WTC11 (cell line): ENCODE results near the gene IL34. TPM values are rescaled to one million over a fixed set of nuclear protein-coding genes. Genes with fewer than 3 reads are reported as not detected.

ENCODE experiments used
- ATAC-seq: fragments of 200-7000 bp; cut with Tn5 transposase; 2 replicates; pipeline ENCODE4 v1.10.0; 2021; ENCODE audit warnings: mild to moderate bottlenecking, moderate library complexity
- CTCF ChIA-PET: fragments of 300-600 bp; sonication (Branson Sonifier 250); formaldehyde crosslinking; loops from one replicate; lab custom pipeline; 2021; ENCODE audit warnings: antibody characterized with exemption; lab: Charles Lee
- POLR2A ChIA-PET: fragments of 350-600 bp; sonication (Branson Sonifier 250); formaldehyde crosslinking; loops from one replicate; lab custom pipeline; 2021; ENCODE audit warnings: antibody characterized with exemption; lab: Charles Lee
- DNase-seq: peaks from one replicate; pipeline ENCODE4 v3.0.0; 2021; ENCODE audit warnings: low spot score
- H3K27ac Mint-ChIP-seq: 2 replicates; pipeline ENCODE4 v1.8.0; 2021; ENCODE audit warnings: mixed read lengths
- H3K27me3 Mint-ChIP-seq: 2 replicates; pipeline ENCODE4 v1.8.0; 2021; ENCODE audit warnings: low read depth, mild to moderate bottlenecking, moderate library complexity, mixed read lengths
- H3K36me3 Mint-ChIP-seq: 2 replicates; pipeline ENCODE4 v1.8.0; 2021; ENCODE audit warnings: mixed read lengths
- H3K4me1 Mint-ChIP-seq: 2 replicates; pipeline ENCODE4 v1.8.0; 2022; ENCODE audit warnings: mixed read lengths
- H3K4me3 Mint-ChIP-seq: 2 replicates; pipeline ENCODE4 v1.8.0; 2021; ENCODE audit warnings: mild to moderate bottlenecking, moderate library complexity, mixed read lengths
- H3K9me3 Mint-ChIP-seq: 2 replicates; pipeline ENCODE4 v1.8.0; 2021; ENCODE audit warnings: mixed read lengths
- ELF4 ChIP-seq: sonication (generic); formaldehyde crosslinking; IDR thresholded peaks from 2 replicates; pipeline ENCODE4 v1.8.1; 2022; ENCODE audit warnings: low read depth, mild to moderate bottlenecking, moderate library complexity, missing genetic modification reagents
- ETV6 ChIP-seq: sonication (generic); formaldehyde crosslinking; IDR thresholded peaks from 2 replicates; pipeline ENCODE4 v1.8.1; 2022; ENCODE audit warnings: mild to moderate bottlenecking, missing genetic modification reagents
- FOXP1 ChIP-seq: sonication (generic); formaldehyde crosslinking; IDR thresholded peaks from 2 replicates; pipeline ENCODE4 v1.8.0; 2022; ENCODE audit warnings: missing genetic modification reagents, mild to moderate bottlenecking, moderate library complexity, borderline replicate concordance
- GABPB1 ChIP-seq: sonication (generic); formaldehyde crosslinking; IDR thresholded peaks from 2 replicates; pipeline ENCODE4 v1.8.1; 2023; ENCODE audit warnings: mild to moderate bottlenecking, missing genetic modification reagents
- JUN ChIP-seq: sonication (generic); formaldehyde crosslinking; IDR thresholded peaks from 2 replicates; pipeline ENCODE4 v1.8.0; 2023; ENCODE audit warnings: mild to moderate bottlenecking, missing genetic modification reagents
- NFYB ChIP-seq: sonication (generic); formaldehyde crosslinking; conservative IDR thresholded peaks from 2 replicates; pipeline ENCODE4 v1.8.0; 2022; ENCODE audit warnings: low read depth, missing genetic modification reagents
- OVOL2 ChIP-seq: fragments of 250-450 bp; sonication (Bioruptor Pico); IDR thresholded peaks from 2 replicates; pipeline ENCODE4 v1.9.0; 2021; ENCODE audit warnings: mild to moderate bottlenecking, borderline replicate concordance
- PRRX2 ChIP-seq: fragments of 250-450 bp; sonication (Bioruptor Pico); IDR thresholded peaks from 2 replicates; pipeline ENCODE4 v1.8.0; 2021; ENCODE audit warnings: mild to moderate bottlenecking
- ZNF121 ChIP-seq: sonication (generic); formaldehyde crosslinking; IDR thresholded peaks from 2 replicates; pipeline ENCODE4 v1.8.0; 2023; ENCODE audit warnings: missing genetic modification reagents
- total RNA-seq: library from RNA; stranded (reverse); gene quantifications from 3 replicates; pipeline ENCODE4 v1.2.3, GENCODE V29; 2021
- TF ChIP-seq, protein P1 (sequence below): sonication (generic); formaldehyde crosslinking; IDR thresholded peaks from 2 replicates; pipeline ENCODE4 v1.8.1; 2022; ENCODE audit warnings: low read depth, missing genetic modification reagents, borderline replicate concordance
- TF ChIP-seq, protein P2 (sequence below): sonication (generic); formaldehyde crosslinking; IDR thresholded peaks from 2 replicates; pipeline ENCODE4 v1.8.0; 2022; ENCODE audit warnings: mild to moderate bottlenecking, missing genetic modification reagents
- TF ChIP-seq, protein P3 (sequence below): sonication (generic); formaldehyde crosslinking; IDR thresholded peaks from 2 replicates; pipeline ENCODE4 v1.8.0; 2022; ENCODE audit warnings: mild to moderate bottlenecking, missing genetic modification reagents
- TF ChIP-seq, protein P4 (sequence below): fragments of 250-450 bp; sonication (Bioruptor Pico); IDR thresholded peaks from 2 replicates; pipeline ENCODE4 v1.9.0; 2021; ENCODE audit warnings: mild to moderate bottlenecking, borderline replicate concordance

IL34 gene
- total RNA-seq, 1 experiment from 2014 or later, result 8.8 TPM

DNA sequence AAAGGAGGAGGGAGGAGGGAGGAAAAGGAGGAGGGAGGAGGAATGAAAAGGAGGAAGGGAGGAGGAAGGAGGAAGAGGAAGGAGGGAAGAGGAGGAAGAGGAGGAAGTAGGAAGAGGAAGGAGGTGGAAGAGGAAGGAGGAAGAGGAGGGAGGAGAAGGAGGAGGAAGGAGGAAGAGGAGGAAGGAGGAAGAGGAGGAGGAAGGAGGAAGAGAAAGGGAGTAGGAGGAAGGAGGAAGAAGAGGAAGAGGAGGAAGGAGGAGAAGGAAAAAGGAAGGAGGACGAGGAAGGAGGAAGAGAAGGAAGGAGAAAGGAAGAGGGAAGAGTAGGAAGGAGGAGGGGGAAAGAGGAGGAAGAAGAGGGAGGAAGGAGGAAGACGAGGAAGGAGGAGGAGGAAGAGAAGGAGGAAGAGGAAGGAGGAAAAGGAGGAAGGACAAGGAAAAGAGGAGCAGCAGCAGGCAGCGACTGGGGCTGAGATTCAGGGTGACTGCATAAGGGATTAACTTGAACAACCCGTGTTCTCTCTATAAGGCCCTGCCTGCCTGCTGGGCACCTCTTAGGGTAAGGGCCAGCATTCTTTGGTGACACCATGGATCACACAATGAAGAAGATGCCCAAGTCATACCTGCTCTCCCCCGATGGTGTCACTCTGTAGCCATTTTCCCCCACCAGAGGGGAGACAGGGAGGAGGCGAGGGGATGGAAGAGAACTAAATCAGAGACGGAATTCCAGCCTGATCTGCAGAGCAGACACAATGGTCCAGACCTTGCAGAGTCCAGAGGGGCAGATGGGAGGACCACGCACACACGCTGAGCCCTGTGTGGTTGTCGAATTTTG lies 1.4 kb upstream of the IL34 start:
- peaks cover 16% of the 10 kb centered on the region for H3K9me3 Mint-ChIP-seq
- H3K4me1 Mint-ChIP-seq, result peaks cover 5% of the 10 kb centered on the region; the same call in 1 of the 2 replicates
- POLR2A ChIA-PET, result no interaction called here
- DNase-seq, result no peak
- CTCF ChIA-PET, result no interaction called here
- H3K36me3 Mint-ChIP-seq, result peaks cover 18% of the 10 kb centered on the region
- peak; percentile 66 for ATAC-seq
- no peak overlapping the region for H3K4me3 Mint-ChIP-seq
- no peak overlapping the region for H3K27ac Mint-ChIP-seq
- no peaks in the 10 kb centered on the region for H3K27me3 Mint-ChIP-seq
- TF ChIP-seq, protein P1, sequence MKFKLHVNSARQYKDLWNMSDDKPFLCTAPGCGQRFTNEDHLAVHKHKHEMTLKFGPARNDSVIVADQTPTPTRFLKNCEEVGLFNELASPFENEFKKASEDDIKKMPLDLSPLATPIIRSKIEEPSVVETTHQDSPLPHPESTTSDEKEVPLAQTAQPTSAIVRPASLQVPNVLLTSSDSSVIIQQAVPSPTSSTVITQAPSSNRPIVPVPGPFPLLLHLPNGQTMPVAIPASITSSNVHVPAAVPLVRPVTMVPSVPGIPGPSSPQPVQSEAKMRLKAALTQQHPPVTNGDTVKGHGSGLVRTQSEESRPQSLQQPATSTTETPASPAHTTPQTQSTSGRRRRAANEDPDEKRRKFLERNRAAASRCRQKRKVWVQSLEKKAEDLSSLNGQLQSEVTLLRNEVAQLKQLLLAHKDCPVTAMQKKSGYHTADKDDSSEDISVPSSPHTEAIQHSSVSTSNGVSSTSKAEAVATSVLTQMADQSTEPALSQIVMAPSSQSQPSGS (CRISPR knock-in tag), result no peak
- TF ChIP-seq GABPB1 (CRISPR knock-in tag), result no peak
- TF ChIP-seq ETV6, result peak; percentile 24; the same call in 1 of the 2 replicates
- no peak for TF ChIP-seq NFYB (CRISPR knock-in tag)
- TF ChIP-seq ELF4, result no peak

DNA sequence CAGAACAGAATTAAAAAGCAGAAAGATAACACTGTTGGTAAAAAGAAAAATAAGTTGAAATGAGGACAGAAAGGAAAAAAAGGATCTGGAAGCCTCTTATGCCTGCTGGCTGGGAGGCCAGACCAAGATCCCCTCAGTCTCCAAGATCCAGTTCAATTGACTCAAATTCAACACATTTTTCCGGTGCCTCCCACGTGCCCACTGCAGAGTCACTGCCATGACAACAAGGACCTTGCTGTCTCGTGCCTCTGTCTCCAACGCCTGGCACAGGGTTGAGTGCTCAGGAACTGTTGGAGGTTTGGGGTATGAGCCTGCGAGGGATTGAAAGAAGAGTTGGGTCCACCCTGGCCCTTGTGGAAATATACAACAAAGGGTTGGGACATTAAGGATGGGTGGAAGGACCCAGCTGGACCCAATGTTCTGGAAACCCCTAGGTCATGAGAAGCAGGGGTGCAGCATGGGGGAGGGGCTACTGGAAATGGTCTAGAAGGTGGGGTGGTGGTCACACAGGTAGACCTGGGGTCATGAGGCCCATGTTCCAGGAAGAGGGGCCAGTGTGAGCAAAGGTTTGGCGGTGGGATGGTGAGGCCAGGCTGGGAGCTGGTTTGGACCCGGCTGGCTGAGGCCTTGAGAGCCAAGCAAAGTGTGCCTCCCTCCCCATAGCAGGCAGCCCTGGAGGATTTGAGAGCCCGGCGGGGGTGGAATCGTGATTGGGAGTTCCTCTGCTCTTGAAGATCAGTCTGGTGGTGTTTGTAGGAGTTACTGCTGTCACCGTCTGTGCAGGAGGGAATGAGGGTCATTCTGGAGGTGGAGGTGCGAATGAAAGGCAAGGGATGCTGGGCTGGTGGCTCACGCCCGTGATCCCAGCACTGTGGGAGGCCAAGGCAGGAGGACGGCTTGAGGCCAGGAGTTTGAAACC lies 1.3 kb downstream of the IL34 start:
- H3K27ac Mint-ChIP-seq, result no peak overlapping the region

DNA sequence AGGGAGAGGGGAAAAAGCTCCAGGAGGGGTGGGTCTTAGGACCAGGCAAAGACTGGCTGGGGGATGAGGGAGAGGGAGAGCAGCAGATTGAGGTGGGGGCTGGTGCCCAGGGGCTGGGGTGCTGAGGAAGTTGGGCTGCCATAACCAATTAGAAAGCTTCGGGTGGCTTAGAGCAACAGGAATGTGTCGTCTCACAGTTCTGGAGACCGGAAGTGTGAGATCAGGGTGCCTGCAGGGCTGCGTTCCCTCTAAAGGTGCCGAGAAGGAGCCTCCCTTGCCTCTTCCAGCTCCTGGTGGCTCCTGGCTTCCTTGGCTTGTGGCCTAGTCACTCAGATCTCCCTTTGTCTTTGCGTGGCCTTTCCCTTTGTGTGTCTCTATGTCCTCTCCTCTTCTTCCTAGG lies 2.2 kb downstream of the IL34 start:
- ATAC-seq (no peak), DNase-seq (no peak)
- Mint-ChIP-seq H3K27ac (no peak overlapping the region), H3K4me3 (no peak overlapping the region), H3K36me3 (peaks cover 18% of the 10 kb centered on the region), H3K9me3 (peaks cover 16% of the 10 kb centered on the region), H3K27me3 (no peaks in the 10 kb centered on the region), H3K4me1 (peaks cover 12% of the 10 kb centered on the region)
- CTCF ChIA-PET, result interaction anchor here (0.6 kb wide), 1 partner anchor 26 kb away, joined by 3 read pairs; no protein-coding TSS in a partner anchor
- POLR2A ChIA-PET, result interaction anchor here (0.6 kb wide), 1 partner anchor 58 kb away, joined by 3 read pairs; no protein-coding TSS in a partner anchor
- TF ChIP-seq, protein P2, sequence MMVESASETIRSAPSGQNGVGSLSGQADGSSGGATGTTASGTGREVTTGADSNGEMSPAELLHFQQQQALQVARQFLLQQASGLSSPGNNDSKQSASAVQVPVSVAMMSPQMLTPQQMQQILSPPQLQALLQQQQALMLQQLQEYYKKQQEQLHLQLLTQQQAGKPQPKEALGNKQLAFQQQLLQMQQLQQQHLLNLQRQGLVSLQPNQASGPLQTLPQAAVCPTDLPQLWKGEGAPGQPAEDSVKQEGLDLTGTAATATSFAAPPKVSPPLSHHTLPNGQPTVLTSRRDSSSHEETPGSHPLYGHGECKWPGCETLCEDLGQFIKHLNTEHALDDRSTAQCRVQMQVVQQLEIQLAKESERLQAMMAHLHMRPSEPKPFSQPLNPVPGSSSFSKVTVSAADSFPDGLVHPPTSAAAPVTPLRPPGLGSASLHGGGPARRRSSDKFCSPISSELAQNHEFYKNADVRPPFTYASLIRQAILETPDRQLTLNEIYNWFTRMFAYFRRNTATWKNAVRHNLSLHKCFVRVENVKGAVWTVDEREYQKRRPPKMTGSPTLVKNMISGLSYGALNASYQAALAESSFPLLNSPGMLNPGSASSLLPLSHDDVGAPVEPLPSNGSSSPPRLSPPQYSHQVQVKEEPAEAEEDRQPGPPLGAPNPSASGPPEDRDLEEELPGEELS (CRISPR knock-in tag), result no peak
- TF ChIP-seq OVOL2 (no peak), JUN (no peak), PRRX2 (CRISPR knock-in tag) (no peak)
- TF ChIP-seq, protein P3, sequence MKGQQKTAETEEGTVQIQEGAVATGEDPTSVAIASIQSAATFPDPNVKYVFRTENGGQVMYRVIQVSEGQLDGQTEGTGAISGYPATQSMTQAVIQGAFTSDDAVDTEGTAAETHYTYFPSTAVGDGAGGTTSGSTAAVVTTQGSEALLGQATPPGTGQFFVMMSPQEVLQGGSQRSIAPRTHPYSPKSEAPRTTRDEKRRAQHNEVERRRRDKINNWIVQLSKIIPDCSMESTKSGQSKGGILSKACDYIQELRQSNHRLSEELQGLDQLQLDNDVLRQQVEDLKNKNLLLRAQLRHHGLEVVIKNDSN (CRISPR knock-in tag), result no peak
- TF ChIP-seq, protein P4, sequence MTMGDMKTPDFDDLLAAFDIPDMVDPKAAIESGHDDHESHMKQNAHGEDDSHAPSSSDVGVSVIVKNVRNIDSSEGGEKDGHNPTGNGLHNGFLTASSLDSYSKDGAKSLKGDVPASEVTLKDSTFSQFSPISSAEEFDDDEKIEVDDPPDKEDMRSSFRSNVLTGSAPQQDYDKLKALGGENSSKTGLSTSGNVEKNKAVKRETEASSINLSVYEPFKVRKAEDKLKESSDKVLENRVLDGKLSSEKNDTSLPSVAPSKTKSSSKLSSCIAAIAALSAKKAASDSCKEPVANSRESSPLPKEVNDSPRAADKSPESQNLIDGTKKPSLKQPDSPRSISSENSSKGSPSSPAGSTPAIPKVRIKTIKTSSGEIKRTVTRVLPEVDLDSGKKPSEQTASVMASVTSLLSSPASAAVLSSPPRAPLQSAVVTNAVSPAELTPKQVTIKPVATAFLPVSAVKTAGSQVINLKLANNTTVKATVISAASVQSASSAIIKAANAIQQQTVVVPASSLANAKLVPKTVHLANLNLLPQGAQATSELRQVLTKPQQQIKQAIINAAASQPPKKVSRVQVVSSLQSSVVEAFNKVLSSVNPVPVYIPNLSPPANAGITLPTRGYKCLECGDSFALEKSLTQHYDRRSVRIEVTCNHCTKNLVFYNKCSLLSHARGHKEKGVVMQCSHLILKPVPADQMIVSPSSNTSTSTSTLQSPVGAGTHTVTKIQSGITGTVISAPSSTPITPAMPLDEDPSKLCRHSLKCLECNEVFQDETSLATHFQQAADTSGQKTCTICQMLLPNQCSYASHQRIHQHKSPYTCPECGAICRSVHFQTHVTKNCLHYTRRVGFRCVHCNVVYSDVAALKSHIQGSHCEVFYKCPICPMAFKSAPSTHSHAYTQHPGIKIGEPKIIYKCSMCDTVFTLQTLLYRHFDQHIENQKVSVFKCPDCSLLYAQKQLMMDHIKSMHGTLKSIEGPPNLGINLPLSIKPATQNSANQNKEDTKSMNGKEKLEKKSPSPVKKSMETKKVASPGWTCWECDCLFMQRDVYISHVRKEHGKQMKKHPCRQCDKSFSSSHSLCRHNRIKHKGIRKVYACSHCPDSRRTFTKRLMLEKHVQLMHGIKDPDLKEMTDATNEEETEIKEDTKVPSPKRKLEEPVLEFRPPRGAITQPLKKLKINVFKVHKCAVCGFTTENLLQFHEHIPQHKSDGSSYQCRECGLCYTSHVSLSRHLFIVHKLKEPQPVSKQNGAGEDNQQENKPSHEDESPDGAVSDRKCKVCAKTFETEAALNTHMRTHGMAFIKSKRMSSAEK (CRISPR knock-in tag), result no peak

More for the DNA sequence above, 1.3 kb downstream of the IL34 start:
- ChIA-PET CTCF (no interaction called here), POLR2A (no interaction called here)
- no peak for TF ChIP-seq FOXP1 (CRISPR knock-in tag)
- 0 out of 2 replicates have a peak, but pooled peaks have one; percentile 44 for TF ChIP-seq ZNF121 (CRISPR knock-in tag)
- peaks cover 16% of the 10 kb centered on the region for H3K9me3 Mint-ChIP-seq
- no peak overlapping the region for H3K4me3 Mint-ChIP-seq
- ATAC-seq (no peak), DNase-seq (no peak)
- peaks cover 12% of the 10 kb centered on the region for H3K4me1 Mint-ChIP-seq
- no peaks in the 10 kb centered on the region for H3K27me3 Mint-ChIP-seq
- H3K36me3 Mint-ChIP-seq, result peaks cover 18% of the 10 kb centered on the region
